Measurements from ENCODE around the gene GPR183. TPM values are rescaled to one million over a fixed set of nuclear protein-coding genes. Genes with fewer than 3 reads are reported as not detected.

Gene GPR183
- total RNA-seq, 1 donor, result 0.36 TPM

DNA sequence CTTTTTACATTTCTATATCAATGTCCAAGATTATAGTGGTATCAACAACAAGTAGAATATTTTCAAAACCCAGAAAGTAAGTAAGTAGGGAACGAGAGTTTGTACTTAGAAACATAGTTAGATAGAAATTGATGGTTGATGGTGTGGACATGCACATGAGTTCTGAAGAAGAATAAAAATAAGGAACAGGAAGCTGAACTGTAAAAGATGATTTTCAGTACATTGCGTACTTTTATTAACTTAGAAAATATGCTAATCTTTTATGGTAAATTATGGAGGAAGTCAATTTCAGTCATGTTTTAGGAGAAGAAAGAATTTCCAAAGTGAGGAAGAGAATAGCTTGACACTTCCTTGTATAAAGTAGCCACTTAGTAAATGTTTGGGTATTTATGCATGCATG is 36.7 kb downstream of the GPR183 start:
- H3K27me3 ChIP-seq (ENCODE audit: insufficient read depth, low read length), result no peaks in the 10 kb centered on the region
- no peak for TF ChIP-seq CTCF (IDR thresholded peaks at IDR 0.05; ENCODE audit: extremely low read depth, low read depth, low read length)
- H3K4me3 ChIP-seq (ENCODE audit: insufficient read depth, low read length), result no peak overlapping the region
- no peak overlapping the region for H3K4me2 ChIP-seq (ENCODE audit: insufficient read depth, low read length)
- no peak for DNase-seq (ENCODE audit: insufficient read length, low spot score, missing footprints)
- H3K27ac ChIP-seq (ENCODE audit: low read depth, low read length), result no peak overlapping the region
- peaks cover 14% of the 10 kb centered on the region for H4K20me1 ChIP-seq (ENCODE audit: insufficient read depth, low read length)
- peaks cover 2% of the 10 kb centered on the region for H3K79me2 ChIP-seq (ENCODE audit: insufficient read depth, low read length)
- H3K4me1 ChIP-seq (ENCODE audit: insufficient read depth, low read length), result peaks cover 5% of the 10 kb centered on the region
- H3K36me3 ChIP-seq (ENCODE audit: insufficient read depth, low read length), result no peaks in the 10 kb centered on the region
- no peaks in the 10 kb centered on the region for H3K9me3 ChIP-seq (ENCODE audit: low read depth, low read length)
- H2AFZ ChIP-seq (ENCODE audit: low read length), result no peak overlapping the region

- no peaks in the 10 kb centered on the region for H3K9me3 ChIP-seq (ENCODE audit: low read depth, low read length)
- no peak overlapping the region for H3K4me2 ChIP-seq (ENCODE audit: insufficient read depth, low read length)
- peak; percentile 31 for DNase-seq (ENCODE audit: insufficient read length, low spot score, missing footprints)
- no peak overlapping the region for H3K4me3 ChIP-seq (ENCODE audit: insufficient read depth, low read length)
- H3K79me2 ChIP-seq (ENCODE audit: insufficient read depth, low read length), result peaks cover 2% of the 10 kb centered on the region
- no peaks in the 10 kb centered on the region for H3K36me3 ChIP-seq (ENCODE audit: insufficient read depth, low read length)
- H2AFZ ChIP-seq (ENCODE audit: low read length), result no peak overlapping the region
- H3K27me3 ChIP-seq (ENCODE audit: insufficient read depth, low read length), result no peaks in the 10 kb centered on the region
- no peak overlapping the region for H3K27ac ChIP-seq (ENCODE audit: low read depth, low read length)
- peak; percentile 85 for TF ChIP-seq CTCF (IDR thresholded peaks at IDR 0.05; ENCODE audit: extremely low read depth, low read depth, low read length)
- H4K20me1 ChIP-seq (ENCODE audit: insufficient read depth, low read length), result peaks cover 14% of the 10 kb centered on the region
- peaks cover under 1% of the 10 kb centered on the region for H3K4me1 ChIP-seq (ENCODE audit: insufficient read depth, low read length)
These were observed 37.5 kb downstream of the GPR183 start for GRCh38 chr13:99269627-99270241.

DNA sequence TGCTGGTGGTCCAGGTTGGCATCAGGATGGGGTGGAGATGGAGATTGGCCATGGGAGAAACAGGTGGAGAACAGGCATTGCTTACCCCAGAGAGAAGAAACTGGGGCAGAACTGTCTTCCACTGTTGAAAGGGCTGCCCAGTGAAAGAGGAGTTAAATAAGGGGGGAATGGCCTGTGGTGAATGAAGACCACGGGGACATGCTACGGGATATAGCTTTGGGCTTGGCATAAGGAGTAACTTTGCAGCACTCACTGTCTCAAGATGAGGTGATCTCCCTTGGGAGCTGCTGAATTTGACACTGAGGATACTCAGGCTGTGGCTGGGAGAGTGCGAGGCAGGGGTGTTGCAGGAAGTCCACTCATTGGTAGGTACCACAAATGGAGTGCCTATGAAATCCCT is 38.4 kb downstream of the GPR183 start:
- H3K4me2 ChIP-seq (ENCODE audit: insufficient read depth, low read length), result no peak overlapping the region
- no peaks in the 10 kb centered on the region for H3K36me3 ChIP-seq (ENCODE audit: insufficient read depth, low read length)
- no peaks in the 10 kb centered on the region for H3K9me3 ChIP-seq (ENCODE audit: low read depth, low read length)
- H4K20me1 ChIP-seq (ENCODE audit: insufficient read depth, low read length), result peaks cover 11% of the 10 kb centered on the region
- no peak for DNase-seq (ENCODE audit: insufficient read length, low spot score, missing footprints)
- H3K79me2 ChIP-seq (ENCODE audit: insufficient read depth, low read length), result peaks cover 2% of the 10 kb centered on the region
- no peak for TF ChIP-seq CTCF (IDR thresholded peaks at IDR 0.05; ENCODE audit: extremely low read depth, low read depth, low read length)
- H2AFZ ChIP-seq (ENCODE audit: low read length), result no peak overlapping the region
- H3K27ac ChIP-seq (ENCODE audit: low read depth, low read length), result no peak overlapping the region
- H3K27me3 ChIP-seq (ENCODE audit: insufficient read depth, low read length), result no peaks in the 10 kb centered on the region
- H3K4me3 ChIP-seq (ENCODE audit: insufficient read depth, low read length), result no peak overlapping the region
- no peaks in the 10 kb centered on the region for H3K4me1 ChIP-seq (ENCODE audit: insufficient read depth, low read length)

- Histone ChIP-seq H2AFZ (ENCODE audit: low read length) (no peak overlapping the region), H3K36me3 (ENCODE audit: insufficient read depth, low read length) (no peaks in the 10 kb centered on the region), H3K79me2 (ENCODE audit: insufficient read depth, low read length) (peaks cover 2% of the 10 kb centered on the region), H3K9me3 (ENCODE audit: low read depth, low read length) (no peaks in the 10 kb centered on the region), H3K27me3 (ENCODE audit: insufficient read depth, low read length) (no peaks in the 10 kb centered on the region), H4K20me1 (ENCODE audit: insufficient read depth, low read length) (peaks cover 11% of the 10 kb centered on the region), H3K27ac (ENCODE audit: low read depth, low read length) (no peak overlapping the region), H3K4me3 (ENCODE audit: insufficient read depth, low read length) (no peak overlapping the region), H3K4me1 (ENCODE audit: insufficient read depth, low read length) (no peaks in the 10 kb centered on the region), H3K4me2 (ENCODE audit: insufficient read depth, low read length) (no peak overlapping the region)
- no peak for DNase-seq (ENCODE audit: insufficient read length, low spot score, missing footprints)
- no peak for TF ChIP-seq CTCF (IDR thresholded peaks at IDR 0.05; ENCODE audit: extremely low read depth, low read depth, low read length)
These were observed 39.3 kb downstream of the GPR183 start for GRCh38 chr13:99267927-99268326.
